ENCODE results near the gene OR2T3.
"Not testable (repeated sequence)": the region's sequence is repeated elsewhere in the genome, so short reads cannot be mapped to it uniquely, and the experiment has no call there.

Gene OR2T3, protein sequence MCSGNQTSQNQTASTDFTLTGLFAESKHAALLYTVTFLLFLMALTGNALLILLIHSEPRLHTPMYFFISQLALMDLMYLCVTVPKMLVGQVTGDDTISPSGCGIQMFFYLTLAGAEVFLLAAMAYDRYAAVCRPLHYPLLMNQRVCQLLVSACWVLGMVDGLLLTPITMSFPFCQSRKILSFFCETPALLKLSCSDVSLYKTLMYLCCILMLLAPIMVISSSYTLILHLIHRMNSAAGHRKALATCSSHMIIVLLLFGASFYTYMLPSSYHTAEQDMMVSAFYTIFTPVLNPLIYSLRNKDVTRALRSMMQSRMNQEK

DNA sequence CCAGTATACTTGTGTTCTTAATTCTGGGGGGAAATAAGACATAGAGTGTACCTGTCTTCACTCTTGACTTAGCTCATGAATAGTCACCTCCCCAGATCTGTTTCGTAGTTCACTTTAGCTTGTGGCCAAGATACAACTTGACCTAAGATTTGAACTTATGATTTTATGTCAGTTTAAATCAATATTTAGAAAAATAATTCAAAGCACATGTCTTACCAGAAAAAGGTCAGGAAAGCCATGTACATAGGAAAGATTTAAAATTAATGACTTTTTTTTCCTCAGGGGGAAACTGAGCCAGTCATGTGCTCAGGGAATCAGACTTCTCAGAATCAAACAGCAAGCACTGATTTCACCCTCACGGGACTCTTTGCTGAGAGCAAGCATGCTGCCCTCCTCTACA is at the start of gene OR2T3:
OR2T3 (plus strand) TSS at position 301 of the 400 bp plus-strand sequence; CDS start at position 301, 0 bp downstream.
- not testable (repeated sequence) for DNase-seq

DNA sequence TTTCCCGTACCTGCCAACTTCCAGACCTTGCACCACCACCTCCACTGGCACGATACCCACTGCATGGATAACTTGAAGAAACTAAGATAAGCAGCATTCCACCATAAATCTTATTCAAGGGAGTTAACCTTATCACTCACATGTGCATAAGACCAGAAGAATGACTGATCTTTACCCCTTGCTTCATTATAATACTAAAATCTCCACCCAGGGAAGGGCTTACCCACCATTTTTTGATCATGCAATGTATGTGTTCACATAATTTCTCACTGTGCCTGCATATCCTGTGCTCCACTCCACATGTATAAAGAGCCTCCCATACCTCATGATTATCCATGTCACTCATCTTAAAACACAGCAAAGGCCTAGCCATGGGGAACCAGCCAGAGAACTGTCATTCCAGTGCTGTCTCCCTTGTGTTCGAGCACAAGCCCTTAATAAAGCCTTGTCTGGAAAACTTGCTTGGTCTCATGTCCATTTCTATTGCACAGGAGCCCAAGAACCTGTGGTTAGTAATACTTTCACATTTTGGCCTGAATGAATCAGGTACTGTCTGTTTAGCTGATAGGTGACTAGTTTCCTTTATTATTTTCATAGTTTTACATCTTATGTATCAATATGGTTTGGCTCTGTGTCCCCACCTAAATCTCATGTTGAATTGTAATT is 45.5 kb upstream of the OR2T3 start:
- not testable (repeated sequence) for DNase-seq

DNA sequence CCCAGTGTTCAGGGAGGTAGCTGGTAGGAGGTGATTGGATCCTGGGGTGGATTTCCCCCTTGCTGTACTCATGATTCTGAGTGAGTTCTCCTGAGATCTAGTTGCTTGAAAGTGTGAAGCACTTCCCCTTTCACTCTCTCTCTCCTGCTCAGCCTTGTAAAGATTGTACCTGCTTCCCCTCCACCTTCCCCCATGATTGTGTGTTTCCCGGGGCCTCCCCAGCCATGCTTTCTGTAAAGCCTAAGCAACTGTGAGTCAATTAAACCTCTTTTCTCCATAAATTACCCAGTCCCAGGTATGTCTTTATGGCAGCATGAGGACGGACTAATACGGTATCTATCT is 45.0 kb upstream of the OR2T3 start:
- DNase-seq = not testable (repeated sequence)

DNA sequence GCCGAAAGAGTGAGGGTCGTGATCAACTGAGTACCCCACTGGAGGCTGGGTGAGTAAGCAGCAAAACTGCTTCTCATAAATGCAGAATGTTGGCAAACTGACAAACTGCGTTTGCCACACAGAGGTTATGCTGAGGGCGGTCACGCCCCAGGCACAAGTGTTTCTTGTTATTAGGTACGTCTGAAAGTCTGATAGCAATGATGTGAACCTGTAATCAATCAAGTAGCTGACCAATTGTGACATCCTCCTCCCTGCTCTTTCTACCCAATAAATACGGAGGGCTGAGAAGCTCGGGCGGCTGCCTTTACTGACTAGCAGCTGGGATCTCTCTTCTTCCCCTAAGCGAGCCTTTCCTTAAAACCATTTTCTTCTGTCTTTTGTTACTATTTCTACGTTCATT is 41.5 kb upstream of the OR2T3 start:
- not testable (repeated sequence) for DNase-seq

DNA sequence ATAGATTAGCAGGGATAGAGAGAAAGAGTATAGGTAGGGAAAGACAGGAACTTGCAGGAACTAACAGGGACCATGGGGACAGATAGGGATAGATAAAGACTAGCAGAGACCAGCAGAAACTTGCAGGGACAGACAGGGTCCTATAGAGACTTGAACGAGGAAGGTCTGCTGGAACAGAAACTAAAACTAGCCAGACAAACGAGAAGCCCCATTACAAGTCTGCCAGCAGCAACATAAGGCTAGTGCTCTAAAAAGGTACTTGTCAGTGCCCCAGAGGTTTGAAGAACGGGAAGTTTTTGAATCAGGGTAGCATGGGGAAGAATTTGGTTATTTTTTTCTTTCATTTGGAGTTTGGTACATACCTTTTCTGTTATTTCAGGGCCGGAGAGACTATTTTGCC is 41.0 kb upstream of the OR2T3 start:
- DNase-seq = not testable (repeated sequence)

DNA sequence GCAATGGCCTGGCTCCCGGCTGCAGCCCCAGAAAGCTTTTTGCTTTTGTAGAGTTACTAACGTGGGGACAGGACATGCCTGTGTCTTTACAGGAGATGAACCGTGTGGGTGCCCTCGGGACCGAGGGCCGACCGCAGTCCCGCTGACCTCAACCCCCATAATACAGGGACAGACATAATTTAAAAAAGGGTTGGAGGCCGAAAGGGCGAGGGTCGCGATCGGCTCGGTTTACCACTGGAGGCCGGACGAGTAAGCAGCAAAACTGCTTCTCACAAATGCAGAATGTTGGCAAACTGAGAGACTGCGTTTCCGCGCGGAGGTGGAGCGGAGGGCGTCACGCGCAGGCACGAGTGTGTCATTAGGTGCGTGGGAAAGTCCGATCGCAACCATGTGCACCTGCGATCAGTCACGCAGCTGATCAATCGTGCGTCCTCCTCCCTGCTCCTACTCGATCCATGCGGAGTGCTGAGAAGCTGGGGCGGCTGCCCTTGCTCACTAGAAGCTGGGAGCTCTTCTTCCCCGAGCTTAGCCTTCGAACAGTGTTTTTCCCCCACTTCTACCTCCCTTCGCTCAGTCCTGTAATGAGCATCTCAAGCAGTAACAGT is 39.2 kb upstream of the OR2T3 start:
- not testable (repeated sequence) for DNase-seq

DNA sequence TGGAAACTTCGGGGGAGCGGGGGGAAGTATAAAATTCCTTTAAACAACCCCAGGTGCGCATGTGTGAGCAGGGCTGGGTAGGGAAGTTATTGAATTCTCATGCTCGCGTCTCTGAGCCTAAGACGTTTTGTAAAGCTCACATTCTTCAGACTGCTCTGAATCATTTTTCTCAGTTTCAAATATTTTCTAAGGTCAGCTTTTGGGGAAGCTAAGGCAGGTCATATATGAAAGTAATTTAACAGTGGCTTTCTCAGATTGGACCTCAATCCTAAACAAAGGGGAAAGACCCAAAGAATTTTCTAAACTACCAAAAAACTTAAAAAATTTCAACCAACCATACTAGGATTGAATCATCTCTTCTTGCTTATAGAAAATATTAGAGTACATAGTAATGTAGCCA is 38.2 kb upstream of the OR2T3 start:
- not testable (repeated sequence) for DNase-seq

DNA sequence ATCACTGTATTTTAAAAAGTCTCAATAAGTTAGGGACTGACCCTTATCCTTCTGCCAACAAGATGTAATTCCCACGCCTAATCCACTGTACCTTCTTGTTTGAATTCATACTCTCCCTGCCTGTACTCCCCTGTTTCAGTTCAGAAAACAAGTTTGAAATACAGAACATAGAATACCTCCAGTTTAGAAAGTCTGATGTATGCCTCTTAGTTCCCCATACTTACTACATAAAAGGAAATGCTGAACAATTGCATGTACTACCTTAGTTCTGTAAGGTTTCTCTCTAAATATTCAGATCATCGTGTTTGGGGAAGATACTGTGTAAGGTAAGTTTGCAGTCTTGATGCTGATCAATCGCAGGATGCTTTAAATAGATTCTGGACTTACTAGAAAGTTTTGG is 36.8 kb upstream of the OR2T3 start:
- not testable (repeated sequence) for DNase-seq

DNA sequence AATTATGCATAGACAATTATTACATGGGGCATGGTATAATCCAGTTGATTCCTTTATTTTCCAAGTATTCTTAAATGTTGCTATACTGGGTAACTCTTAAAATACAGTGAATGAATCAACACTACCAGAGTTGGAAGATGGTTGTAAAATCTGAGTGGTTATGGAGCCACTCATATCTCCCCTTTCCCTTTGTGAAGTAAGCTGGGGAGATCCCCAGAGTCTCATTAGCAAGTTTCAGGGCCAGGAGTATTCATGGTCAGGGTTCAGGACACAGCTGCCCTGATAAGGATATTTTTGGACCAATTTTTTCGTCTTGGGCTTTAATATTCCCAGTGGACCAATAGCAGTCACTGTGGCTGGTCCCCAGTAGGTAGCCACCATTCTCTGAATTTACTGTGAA is 34.5 kb upstream of the OR2T3 start:
- not testable (repeated sequence) for DNase-seq

DNA sequence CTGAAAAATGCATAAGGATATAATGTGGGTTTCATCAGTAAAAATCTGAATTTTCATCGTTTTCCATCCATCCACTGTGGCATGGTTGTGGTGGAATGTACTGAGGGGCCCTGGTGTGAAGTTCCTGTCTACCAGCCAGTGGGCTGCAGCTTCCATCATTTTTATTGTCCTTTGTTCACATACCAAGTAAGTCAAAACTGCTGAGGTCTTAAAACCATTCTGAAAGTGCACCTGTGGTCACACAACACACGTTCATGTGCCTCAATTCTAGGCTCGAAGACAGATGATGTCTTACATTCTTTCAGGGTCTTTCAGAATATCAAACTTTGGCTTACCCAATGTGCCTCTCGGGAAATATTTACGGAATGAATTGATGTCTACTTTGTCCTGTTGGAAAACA is 33.9 kb upstream of the OR2T3 start:
- DNase-seq = not testable (repeated sequence)

DNA sequence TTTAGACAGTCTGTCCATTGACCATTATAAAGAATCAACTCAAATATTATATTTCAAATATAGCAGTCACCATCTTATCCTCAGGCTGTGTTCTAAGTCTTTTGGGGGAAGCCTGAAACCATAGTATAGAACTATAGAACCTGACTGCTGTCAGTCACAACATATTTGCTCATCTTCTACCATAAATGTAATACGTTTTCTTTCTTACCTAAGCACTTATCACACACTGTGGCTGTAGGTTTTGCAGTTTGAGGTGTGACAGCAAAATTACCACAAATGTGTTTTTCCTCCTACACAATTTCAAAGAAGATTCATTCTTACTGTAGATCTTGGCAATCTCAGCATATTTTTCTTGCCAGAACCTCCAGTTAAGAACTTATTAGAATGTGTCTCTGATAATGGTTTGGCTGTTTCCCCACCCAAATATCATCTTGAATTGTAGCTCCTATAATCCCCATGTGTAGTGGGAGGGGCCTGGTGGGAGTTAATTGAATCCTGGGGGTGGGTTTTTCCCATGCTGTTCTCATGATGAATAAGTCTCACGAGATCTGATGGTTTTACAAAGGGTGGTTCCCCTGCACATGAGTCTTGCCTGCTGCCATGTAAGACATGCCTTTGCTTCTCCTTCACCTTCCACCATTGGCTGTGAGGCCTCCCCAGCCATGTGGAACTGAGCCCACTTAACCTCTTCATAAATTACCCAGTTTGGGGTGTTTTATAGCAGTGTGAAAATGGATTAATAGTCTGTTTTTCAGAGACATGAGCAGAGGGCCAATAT is 30.5 kb upstream of the OR2T3 start:
- DNase-seq = not testable (repeated sequence)

DNA sequence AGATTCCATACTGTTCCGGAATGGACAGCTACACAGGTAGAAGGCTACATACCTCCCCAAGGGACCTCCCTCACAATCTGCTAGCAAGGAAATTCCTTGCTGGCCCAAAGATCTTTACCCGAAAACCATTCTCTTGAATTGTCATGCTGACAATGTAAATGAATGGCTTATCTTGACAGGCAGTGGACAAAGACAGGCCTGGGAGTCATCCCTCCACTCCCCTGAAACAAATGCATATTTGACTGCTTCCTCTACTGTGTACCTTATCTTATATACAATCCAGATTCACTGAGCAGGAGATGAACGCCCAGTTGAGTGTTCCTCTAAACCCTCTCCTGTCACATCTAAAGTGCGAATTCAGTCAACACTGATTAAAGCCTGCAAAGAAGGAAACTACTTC is 28.5 kb upstream of the OR2T3 start:
- not testable (repeated sequence) for DNase-seq

DNA sequence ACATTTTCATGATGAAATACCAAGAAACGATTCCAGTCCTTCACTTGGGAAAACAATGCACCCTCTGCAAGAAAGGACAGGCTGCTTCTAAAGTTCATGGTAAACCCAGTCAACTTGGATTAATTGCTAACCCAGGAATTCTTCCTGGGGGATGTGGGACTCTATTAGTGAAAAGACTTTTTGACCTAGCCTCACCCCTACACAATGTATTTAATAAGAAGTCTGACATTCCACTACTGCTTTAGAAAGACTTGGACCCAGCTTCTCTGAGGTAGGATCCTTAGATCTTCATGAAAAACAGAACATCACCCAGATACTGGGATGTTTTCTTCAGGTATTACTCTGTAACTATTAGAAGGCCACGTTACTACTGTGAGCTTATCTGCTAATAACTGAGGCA is 27.8 kb upstream of the OR2T3 start, which contains the start of gene OR2T2:
OR2T2 (plus strand) TSS at position 239 of the 400 bp plus-strand sequence. CDS start 7,161 bp downstream, outside the sequence.
- DNase-seq = not testable (repeated sequence)

DNA sequence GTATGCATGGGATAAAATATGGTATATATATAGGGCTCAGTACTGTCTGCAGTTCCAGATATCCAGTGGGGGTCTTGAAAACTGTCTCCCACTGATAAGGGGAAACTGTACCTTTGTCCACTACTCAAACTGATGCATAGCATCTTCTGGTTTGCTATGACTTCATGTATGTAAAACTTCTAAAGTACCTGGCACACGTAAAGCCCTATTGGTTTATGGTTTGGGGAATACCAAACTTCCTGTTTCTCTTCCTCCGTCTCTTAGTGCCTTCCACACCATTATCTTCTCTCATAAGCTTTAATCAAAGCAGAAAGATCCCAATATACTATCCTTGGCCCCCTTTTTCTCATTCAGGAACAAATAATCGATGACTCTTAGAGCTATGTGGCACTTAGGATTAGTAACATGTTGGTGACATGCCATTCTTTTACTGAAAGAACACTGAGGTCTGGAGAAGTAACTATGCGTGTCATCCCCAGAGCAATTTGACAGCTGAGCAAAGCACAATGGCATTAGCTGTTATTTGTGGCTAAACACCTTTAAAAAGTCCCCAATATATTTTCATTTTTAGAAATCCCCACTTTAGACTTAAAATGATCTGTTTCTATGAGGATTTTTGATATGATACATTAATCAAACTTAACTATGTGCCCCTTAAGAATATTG is 24.6 kb upstream of the OR2T3 start:
- DNase-seq = not testable (repeated sequence)

DNA sequence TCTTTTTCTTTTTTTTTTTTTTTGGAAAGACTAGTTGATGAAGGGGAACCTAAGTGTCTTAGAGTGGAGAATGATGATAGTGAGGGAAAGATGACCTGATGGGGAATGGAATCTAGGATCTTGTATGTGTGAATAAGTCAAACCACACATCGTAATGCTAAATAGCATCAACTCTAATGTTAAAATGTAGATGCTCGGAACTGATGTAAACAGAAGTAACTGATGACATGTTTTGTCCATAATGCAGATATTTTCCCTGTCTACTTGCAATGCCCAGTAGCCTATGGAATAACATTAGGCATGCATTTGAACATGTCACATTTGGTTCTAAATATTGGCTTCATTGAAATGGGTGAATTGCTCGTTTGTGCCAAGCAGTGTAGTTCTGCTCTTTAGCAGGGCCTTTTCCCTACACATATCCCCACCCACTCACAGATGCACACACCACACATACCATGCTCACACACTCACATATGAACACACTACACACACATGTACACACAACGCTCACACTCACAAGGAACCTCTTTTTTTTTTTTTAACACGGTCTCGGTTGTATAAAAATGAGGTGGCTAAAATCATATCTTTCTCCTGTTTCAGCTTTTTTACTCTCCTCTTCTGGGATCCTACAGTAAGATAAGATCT is 23.2 kb upstream of the OR2T3 start:
- DNase-seq = not testable (repeated sequence)

DNA sequence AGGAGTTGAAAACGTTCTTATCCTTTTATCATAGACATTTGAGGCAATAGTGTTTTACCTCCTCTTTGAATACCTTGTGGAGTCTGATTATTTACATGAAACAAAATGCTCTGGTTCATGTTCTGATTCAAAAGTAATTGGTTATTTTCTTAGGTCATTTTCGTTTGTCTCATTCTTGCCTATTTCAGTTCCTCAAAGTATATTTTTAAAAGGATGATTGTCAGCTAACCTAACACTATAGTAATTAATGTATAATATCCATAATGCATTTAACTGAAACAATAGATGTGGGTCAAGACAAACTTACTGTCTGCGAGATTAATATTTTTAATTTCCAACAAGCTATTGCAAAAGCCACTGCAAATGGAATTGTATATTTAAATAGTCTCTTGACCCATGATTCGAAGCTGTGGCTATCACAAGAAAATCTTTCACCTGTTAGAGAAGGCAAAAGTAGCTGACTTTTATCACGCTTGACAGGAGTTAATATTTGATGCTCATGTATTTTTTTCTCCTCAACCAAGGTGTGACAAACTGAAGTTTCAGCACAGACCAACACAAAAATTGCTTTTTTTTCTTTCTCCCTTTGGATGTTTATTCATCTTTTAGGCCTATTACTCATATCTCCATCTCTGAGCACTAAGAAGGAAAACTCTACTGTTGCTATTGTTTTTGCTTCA is 22.5 kb upstream of the OR2T3 start:
- not testable (repeated sequence) for DNase-seq

DNA sequence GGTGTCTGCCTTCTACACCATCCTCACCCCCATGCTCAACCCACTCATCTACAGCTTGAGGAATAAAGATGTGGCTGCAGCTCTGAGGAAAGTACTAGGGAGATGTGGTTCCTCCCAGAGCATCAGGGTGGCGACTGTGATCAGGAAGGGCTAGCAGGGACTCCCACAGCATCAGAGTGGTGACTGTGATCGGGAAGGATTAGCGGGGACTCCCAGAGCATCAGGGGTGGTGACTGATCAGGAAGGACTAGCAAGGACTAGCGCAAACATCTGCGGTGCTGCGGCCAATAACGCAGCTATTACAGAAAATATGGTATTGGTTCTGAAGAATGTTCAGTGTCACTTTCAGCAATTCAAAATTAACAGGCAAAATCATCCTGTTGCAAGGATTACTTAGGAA is 19.5 kb upstream of the OR2T3 start:
- not testable (repeated sequence) for DNase-seq

DNA sequence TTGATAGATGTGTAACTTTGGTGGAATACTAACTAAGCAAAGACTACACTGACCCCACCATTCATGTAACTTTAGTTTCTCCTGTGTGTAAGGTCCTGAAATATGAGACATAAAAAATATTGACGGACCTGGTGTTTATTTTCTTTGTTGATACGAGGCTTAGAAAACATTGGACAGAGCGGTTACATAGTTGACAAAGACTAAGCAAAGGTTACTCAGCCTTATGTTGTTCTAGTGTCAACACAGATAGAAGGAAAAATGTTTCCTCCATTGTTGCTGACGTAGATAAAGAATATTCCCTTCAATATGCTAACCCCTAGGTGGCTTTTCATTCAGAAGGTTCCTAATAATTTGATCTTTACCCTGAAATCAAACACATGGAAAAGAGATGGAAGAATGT is 18.1 kb upstream of the OR2T3 start:
- not testable (repeated sequence) for DNase-seq

DNA sequence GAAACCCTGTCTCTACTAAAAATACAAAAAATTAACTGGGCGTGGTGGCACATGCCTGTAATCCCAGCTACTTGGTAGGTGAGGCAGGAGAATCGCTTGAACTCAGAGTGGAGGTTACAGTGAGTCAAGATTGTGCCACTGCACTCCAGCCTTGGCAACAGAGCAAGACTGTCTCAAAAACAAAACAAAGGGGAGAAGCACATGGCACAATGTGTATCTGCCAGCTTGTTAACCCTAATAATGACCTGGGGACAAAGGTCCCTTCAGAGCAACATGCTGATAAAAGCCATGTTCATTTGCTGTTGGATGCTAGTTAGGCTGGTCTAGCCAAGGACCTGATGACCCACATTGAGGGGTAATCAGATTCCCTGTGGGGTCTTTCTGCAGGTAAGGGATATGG is 16.5 kb upstream of the OR2T3 start:
- not testable (repeated sequence) for DNase-seq

DNA sequence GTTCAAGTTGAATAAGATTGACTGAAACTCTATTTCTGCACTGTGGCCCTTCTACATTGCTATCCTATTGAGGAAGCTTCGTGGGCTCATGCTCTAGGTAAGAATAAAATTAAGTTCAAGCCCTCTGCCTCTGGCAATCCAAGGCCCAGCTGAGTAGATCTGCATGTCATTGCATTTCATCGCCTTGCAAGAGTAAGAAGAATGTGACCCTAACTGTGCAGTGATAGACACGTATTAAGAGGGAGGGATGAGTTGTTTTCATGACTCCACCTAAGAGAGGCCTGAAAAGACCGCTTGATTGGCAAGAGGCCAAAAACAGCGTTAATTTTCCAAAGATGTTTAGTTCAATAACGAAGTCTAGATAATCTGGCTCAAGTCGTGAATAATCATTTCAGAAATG is 14.0 kb upstream of the OR2T3 start:
- not testable (repeated sequence) for DNase-seq

DNA sequence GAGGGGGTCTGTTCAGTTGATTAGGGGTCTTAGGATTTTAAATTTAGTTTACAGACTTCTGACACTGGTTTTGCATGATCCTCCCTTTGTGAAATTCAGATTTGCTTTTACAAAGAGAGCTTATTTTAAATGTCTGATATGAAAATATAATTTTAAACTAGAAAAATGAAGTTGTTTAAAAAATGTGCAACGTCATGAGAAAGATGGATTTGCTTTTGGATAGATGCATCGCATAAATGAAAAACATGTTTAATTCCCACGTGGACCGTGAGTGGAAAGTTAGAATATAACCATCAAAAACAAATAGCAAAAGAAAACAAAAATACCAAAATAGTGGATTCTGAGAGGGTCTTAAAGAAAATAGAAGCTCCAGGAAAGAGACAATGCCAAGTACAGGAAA is 2.0 kb upstream of the OR2T3 start:
- no peak for DNase-seq

Measured in activated CD4-positive, alpha-beta T cell treated with anti-CD3 and anti-CD28 coated beads, Interleukin-2, amount 50 U/mL, for 1 hour (primary cell).